Parathyroid adenoma (tissue), 2 donors: ENCODE data around the gene AVPR2.

Experiments used
- H2AFZ ChIP-seq: fragments of 300-600 bp; sonication (generic); one replicate; pipeline ENCODE4 v1.7.0; 2017; ENCODE audit warnings: antibody characterized with exemption, mild to moderate bottlenecking
- H3K27ac ChIP-seq: fragments of 300-600 bp; sonication (generic); one replicate; pipeline ENCODE4 v1.7.0; 2017
- H3K27me3 ChIP-seq: fragments of 300-600 bp; sonication (generic); one replicate; pipeline ENCODE4 v1.7.0; 2017; ENCODE audit warnings: low read length; ENCODE audit not compliant: control insufficient read depth, insufficient read depth
- H3K36me3 ChIP-seq: fragments of 300-600 bp; sonication (generic); one replicate; pipeline ENCODE4 v1.7.0; 2017; ENCODE audit warnings: low read length; ENCODE audit not compliant: control insufficient read depth, insufficient read depth
- H3K4me1 ChIP-seq: fragments of 300-600 bp; sonication (generic); one replicate; pipeline ENCODE4 v1.7.0; 2017; ENCODE audit warnings: control low read depth
- H3K4me2 ChIP-seq: fragments of 300-600 bp; sonication (generic); one replicate; pipeline ENCODE4 v1.7.0; 2017; ENCODE audit warnings: low read length
- H3K4me3 ChIP-seq: fragments of 300-600 bp; sonication (generic); one replicate; pipeline ENCODE4 v1.7.0; 2017; ENCODE audit warnings: low read depth, low read length
- H3K79me2 ChIP-seq: fragments of 300-600 bp; sonication (generic); one replicate; pipeline ENCODE4 v1.7.0; 2017; ENCODE audit warnings: control low read depth
- H3K9ac ChIP-seq: fragments of 300-600 bp; sonication (generic); one replicate; pipeline ENCODE4 v1.7.0; 2017; ENCODE audit warnings: mild to moderate bottlenecking
- H3K9me3 ChIP-seq: fragments of 300-600 bp; sonication (generic); one replicate; pipeline ENCODE4 v1.7.0; 2017; ENCODE audit warnings: low read length; ENCODE audit not compliant: control insufficient read depth
- TF ChIP-seq, protein P1 (sequence below): fragments of 300-600 bp; sonication (generic); IDR thresholded peaks from one replicate; pipeline ENCODE4 v1.7.0; 2017; ENCODE audit warnings: antibody characterized with exemption, mild to moderate bottlenecking
- donor health status: primary hyperparathyroidism.

The AVPR2 gene

DNA sequence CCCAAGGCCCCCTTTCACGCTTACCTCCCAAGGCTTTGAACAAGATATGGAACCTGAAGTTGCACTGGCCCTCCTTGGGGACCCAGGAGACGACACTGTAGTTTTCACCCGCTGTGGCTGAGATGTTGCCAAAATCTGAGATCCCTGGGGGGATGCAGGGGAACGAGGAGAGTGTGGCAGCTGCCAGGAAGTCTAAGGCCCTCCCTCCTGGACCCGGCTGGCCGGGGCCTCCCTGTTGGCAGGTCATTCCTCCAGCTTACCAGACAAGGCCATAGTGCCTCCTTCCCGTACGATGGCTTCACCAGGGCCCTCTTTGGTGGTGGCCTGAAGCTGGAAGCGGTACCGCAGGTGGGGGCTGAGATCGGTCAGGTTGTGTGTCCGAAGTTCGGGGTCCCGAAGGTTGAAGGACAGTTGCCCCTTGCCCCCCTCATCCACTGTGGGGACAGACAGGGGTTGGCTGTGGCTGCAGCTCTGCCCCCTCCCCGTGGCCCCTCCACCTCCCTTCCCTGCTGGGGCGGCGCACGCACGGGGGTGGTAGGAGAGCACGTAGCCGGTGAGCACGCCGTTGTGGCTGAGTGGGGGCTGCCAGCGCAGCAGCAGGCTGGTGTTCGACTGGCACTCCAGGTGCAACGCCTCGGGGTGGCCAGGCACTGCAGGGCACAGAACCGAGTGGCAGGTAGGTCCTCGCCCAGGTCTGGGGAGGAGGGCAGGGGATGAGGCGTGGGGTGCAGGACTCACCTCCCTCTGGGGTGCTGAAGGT is 39.7 kb upstream of the AVPR2 start:
- H3K4me2 ChIP-seq, result no peak overlapping the region
- no peak overlapping the region for H3K4me3 ChIP-seq
- no peak overlapping the region for H3K9ac ChIP-seq
- H3K4me1 ChIP-seq, result no peaks in the 10 kb centered on the region
- no peak overlapping the region for H3K27ac ChIP-seq
- H3K79me2 ChIP-seq, result no peaks in the 10 kb centered on the region
- no peak overlapping the region for H2AFZ ChIP-seq
- H3K27me3 ChIP-seq, result no peaks in the 10 kb centered on the region
- H3K36me3 ChIP-seq, result no peaks in the 10 kb centered on the region
- TF ChIP-seq, protein P1, sequence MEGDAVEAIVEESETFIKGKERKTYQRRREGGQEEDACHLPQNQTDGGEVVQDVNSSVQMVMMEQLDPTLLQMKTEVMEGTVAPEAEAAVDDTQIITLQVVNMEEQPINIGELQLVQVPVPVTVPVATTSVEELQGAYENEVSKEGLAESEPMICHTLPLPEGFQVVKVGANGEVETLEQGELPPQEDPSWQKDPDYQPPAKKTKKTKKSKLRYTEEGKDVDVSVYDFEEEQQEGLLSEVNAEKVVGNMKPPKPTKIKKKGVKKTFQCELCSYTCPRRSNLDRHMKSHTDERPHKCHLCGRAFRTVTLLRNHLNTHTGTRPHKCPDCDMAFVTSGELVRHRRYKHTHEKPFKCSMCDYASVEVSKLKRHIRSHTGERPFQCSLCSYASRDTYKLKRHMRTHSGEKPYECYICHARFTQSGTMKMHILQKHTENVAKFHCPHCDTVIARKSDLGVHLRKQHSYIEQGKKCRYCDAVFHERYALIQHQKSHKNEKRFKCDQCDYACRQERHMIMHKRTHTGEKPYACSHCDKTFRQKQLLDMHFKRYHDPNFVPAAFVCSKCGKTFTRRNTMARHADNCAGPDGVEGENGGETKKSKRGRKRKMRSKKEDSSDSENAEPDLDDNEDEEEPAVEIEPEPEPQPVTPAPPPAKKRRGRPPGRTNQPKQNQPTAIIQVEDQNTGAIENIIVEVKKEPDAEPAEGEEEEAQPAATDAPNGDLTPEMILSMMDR, result no peak
- no peaks in the 10 kb centered on the region for H3K9me3 ChIP-seq

DNA sequence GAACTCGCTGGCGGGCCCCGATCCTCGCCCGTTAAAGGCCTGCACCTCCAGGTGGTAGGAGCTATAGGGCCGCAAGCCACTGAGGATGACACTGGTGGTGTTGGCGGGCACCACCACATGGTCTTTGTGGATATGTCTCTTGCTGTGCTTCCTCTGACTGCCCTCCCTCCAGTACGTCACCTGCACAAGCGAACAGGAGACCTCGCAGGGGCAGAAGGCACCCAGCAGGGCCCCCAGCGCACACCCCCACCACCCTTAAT is 39.2 kb upstream of the AVPR2 start:
- no peaks in the 10 kb centered on the region for H3K9me3 ChIP-seq
- H3K27ac ChIP-seq, result no peak overlapping the region
- no peaks in the 10 kb centered on the region for H3K4me1 ChIP-seq
- no peak overlapping the region for H2AFZ ChIP-seq
- no peaks in the 10 kb centered on the region for H3K36me3 ChIP-seq
- no peaks in the 10 kb centered on the region for H3K27me3 ChIP-seq
- no peak overlapping the region for H3K9ac ChIP-seq
- no peak overlapping the region for H3K4me3 ChIP-seq
- TF ChIP-seq, protein P1, result no peak
- H3K4me2 ChIP-seq, result no peak overlapping the region
- H3K79me2 ChIP-seq, result no peaks in the 10 kb centered on the region

DNA sequence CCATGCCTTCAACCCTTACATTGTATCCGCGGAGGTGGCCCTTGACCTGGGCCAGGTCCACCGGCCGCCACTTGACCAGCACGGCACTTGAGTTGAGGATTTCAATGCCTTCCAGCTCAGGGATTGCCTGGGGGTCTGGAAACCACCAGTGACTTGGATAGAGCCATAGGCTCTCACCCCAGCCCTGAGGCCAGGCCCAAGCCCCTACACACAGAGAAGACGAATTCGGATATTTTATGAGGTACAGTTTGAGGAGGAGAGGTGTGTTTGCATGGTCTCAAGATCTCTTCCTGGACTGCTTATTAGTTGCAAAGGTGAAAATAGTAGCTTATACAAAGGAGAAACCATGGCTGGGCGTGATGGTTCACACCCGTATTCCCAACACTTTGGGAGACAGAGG is 38.8 kb upstream of the AVPR2 start:
- H3K4me1 ChIP-seq, result no peaks in the 10 kb centered on the region

DNA sequence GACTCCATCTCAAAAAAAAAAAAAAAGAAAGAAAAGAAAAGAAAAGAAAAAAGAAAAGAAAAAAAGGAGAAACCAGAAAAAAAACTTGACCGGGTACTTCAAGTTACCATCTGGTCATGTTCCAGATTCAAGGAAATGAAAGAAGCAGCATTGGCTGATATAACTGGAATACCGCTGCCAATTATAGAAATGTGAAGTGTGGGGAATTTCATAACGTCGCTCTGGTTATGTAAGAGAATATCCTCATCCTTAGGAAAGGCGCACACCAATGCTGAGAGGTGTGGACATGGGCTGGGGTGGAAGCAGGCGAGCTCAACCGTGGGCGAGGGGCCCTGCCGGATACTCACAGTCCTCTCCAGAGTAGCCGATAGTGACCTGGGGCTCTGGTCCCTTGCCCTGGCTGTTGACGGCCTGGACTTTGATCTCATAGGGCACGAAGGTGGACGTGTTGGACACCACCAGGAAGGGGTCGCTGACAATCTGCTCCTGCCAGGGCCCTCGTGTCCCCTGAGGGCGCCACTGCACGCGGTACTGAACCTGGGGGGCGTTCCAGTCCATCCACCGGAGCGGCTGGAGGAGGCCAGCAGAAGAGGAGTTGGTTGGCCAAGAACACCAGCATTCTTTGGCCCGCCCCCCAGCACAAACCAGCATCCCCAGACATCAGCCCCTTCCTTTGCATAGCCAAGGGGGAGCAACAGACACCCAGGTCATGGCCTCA is 38.0 kb upstream of the AVPR2 start:
- no peaks in the 10 kb centered on the region for H3K27me3 ChIP-seq

More for the DNA sequence above, 38.8 kb upstream of the AVPR2 start:
- no peaks in the 10 kb centered on the region for H3K27me3 ChIP-seq
- no peak overlapping the region for H3K9ac ChIP-seq
- no peak overlapping the region for H3K4me2 ChIP-seq
- no peak overlapping the region for H2AFZ ChIP-seq
- H3K27ac ChIP-seq, result no peak overlapping the region
- no peak overlapping the region for H3K4me3 ChIP-seq
- TF ChIP-seq, protein P1, result no peak
- H3K9me3 ChIP-seq, result no peaks in the 10 kb centered on the region
- H3K79me2 ChIP-seq, result no peaks in the 10 kb centered on the region
- no peaks in the 10 kb centered on the region for H3K36me3 ChIP-seq

More for the DNA sequence above, 38.0 kb upstream of the AVPR2 start:
- TF ChIP-seq, protein P1, result no peak
- Histone ChIP-seq H3K4me2 (no peak overlapping the region), H3K9me3 (no peaks in the 10 kb centered on the region), H2AFZ (no peak overlapping the region), H3K4me3 (no peak overlapping the region), H3K9ac (no peak overlapping the region), H3K27ac (no peak overlapping the region), H3K79me2 (no peaks in the 10 kb centered on the region), H3K4me1 (no peaks in the 10 kb centered on the region), H3K36me3 (no peaks in the 10 kb centered on the region)
